Stimulated activated CD8-positive, alpha-beta memory T cell treated with anti-CD3 and anti-CD28 coated beads, Interleukin-4, amount 100 ng/mL, for 24 hours (primary cell): Measurements from ENCODE around the gene AGPS.
"Not testable (repeated sequence)": the region's sequence is repeated elsewhere in the genome, so short reads cannot be mapped to it uniquely, and the experiment has no call there.

Source experiments
- DNase-seq: peaks from one replicate; pipeline ENCODE4 v3.0.0-alpha.2; 2020; ENCODE audit warnings: low read depth

The AGPS gene

GRCh38 chr2:177474998-177475397 is 82.4 kb downstream of the AGPS start:
- DNase-seq, result no peak

GRCh38 chr2:177476897-177477296 is 84.3 kb downstream of the AGPS start:
- no peak for DNase-seq

- DNase-seq, result no peak
These were observed 85.5 kb downstream of the AGPS start for GRCh38 chr2:177478029-177478428.

- DNase-seq, result no peak
These were observed 86.3 kb downstream of the AGPS start for GRCh38 chr2:177478907-177479306.

- no peak for DNase-seq
These were observed 89.6 kb downstream of the AGPS start for GRCh38 chr2:177482195-177482594.

- no peak for DNase-seq
These were observed 91.0 kb downstream of the AGPS start for GRCh38 chr2:177483531-177483930.

- no peak for DNase-seq
These were observed 91.7 kb downstream of the AGPS start for GRCh38 chr2:177484180-177484795.

GRCh38 chr2:177485657-177486056 is 93.1 kb downstream of the AGPS start:
- DNase-seq, result not testable (repeated sequence)

- no peak for DNase-seq
These were observed 97.2 kb downstream of the AGPS start for GRCh38 chr2:177489719-177490301.

- DNase-seq, result no peak
These were observed 103.4 kb downstream of the AGPS start for GRCh38 chr2:177495945-177496344.

GRCh38 chr2:177496921-177497320 is 104.3 kb downstream of the AGPS start:
- no peak for DNase-seq

- DNase-seq, result no peak
These were observed 108.6 kb downstream of the AGPS start for GRCh38 chr2:177501186-177501585.

GRCh38 chr2:177506505-177506904 is 113.9 kb downstream of the AGPS start:
- no peak for DNase-seq

GRCh38 chr2:177506998-177507397 is 114.4 kb downstream of the AGPS start:
- no peak for DNase-seq

GRCh38 chr2:177516824-177517544 is 124.4 kb downstream of the AGPS start:
- DNase-seq, result no peak

- DNase-seq, result no peak
These were observed 126.2 kb downstream of the AGPS start for GRCh38 chr2:177518754-177519153.

- no peak for DNase-seq
These were observed 127.1 kb downstream of the AGPS start for GRCh38 chr2:177519534-177520115.

GRCh38 chr2:177520324-177520723 is 127.8 kb downstream of the AGPS start:
- DNase-seq, result no peak

GRCh38 chr2:177523781-177524180 is 131.2 kb downstream of the AGPS start:
- DNase-seq, result no peak

- DNase-seq, result no peak
These were observed 132.9 kb downstream of the AGPS start for GRCh38 chr2:177525351-177525924.

- no peak for DNase-seq
These were observed 135.9 kb downstream of the AGPS start for GRCh38 chr2:177528351-177528933.

GRCh38 chr2:177529166-177529565 is 136.6 kb downstream of the AGPS start:
- no peak for DNase-seq
